Measurements from ENCODE around the gene TOM1L2.

GRCh38 chr17:17904166-17905035 lies 67.8 kb downstream of the TOM1L2 start:
- TF ChIP-seq CTCF (IDR thresholded peaks at IDR 0.05; ENCODE audit: poor library complexity) (no peak), EZH2phosphoT487 (IDR thresholded peaks at IDR 0.05; ENCODE audit: low read depth, severe bottlenecking, unreplicated experiment) (no peak)
